ENCODE measurements around the gene DPF3.

GRCh38 chr14:72876710-72877063, 17.2 kb downstream of the DPF3 start:
- TF ChIP-seq EZH2 (IDR thresholded peaks at IDR 0.05; ENCODE audit: low read depth) (no peak), CTCF (conservative IDR thresholded peaks at IDR 0.05) (no peak)
